Neural cell (in vitro differentiated cells): Measurements from ENCODE around the gene MRPS27. TPM values are rescaled to one million over a fixed set of nuclear protein-coding genes. Genes with fewer than 3 reads are reported as not detected.

Source experiments
- H2AFZ ChIP-seq: fragments of 200-600, 300-800 bp; sonication (generic), shearing (Covaris generic); 2 replicates; pipeline ENCODE4 v1.6.0; 2014; ENCODE audit warnings: low read depth, mild to moderate bottlenecking, antibody characterized with exemption, low read length, moderate library complexity
- H3F3A ChIP-seq: fragments of 200-600 bp; shearing (Covaris generic); 2 replicates; pipeline ENCODE4 v1.6.1; 2016; ENCODE audit warnings: mild to moderate bottlenecking, moderate library complexity, mixed read lengths, antibody characterized with exemption, low read length; ENCODE audit not compliant: insufficient read depth, poor library complexity, severe bottlenecking
- H3K27ac ChIP-seq: fragments of 200-600, 300-800 bp; sonication (generic), shearing (Covaris generic); 2 replicates; pipeline ENCODE4 v1.5.1; 2014; ENCODE audit warnings: mild to moderate bottlenecking, low read length, moderate library complexity
- H3K27me3 ChIP-seq: fragments of 300-800, 200-600 bp; sonication (generic), shearing (Covaris generic); 2 replicates; pipeline ENCODE4 v1.6.0; 2014; ENCODE audit warnings: mild to moderate bottlenecking, low read depth, low read length, moderate library complexity; ENCODE audit not compliant: insufficient read depth
- H3K36me3 ChIP-seq: fragments of 300-800, 200-600 bp; sonication (generic), shearing (Covaris generic); 2 replicates; pipeline ENCODE4 v1.5.1; 2014; ENCODE audit warnings: mild to moderate bottlenecking, antibody characterized with exemption, low read length, moderate library complexity; ENCODE audit not compliant: insufficient read depth
- H3K4me2 ChIP-seq: fragments of 300-800, 200-600 bp; sonication (generic), shearing (Covaris generic); 2 replicates; pipeline ENCODE4 v1.6.0; 2014; ENCODE audit warnings: mild to moderate bottlenecking, low read length
- H3K4me3 ChIP-seq: fragments of 300-800, 200-600 bp; sonication (generic), shearing (Covaris generic); 2 replicates; pipeline ENCODE4 v1.5.1; 2014; ENCODE audit warnings: mild to moderate bottlenecking, low read length, moderate library complexity
- H3K79me2 ChIP-seq: fragments of 200-600 bp; shearing (Covaris generic); replicated peaks from 2 replicates; pipeline ENCODE4 v1.6.0; 2014; ENCODE audit warnings: mild to moderate bottlenecking, low read length, moderate library complexity; ENCODE audit not compliant: insufficient read depth
- H3K9ac ChIP-seq: fragments of 300-800, 200-600 bp; sonication (generic), shearing (Covaris generic); 2 replicates; pipeline ENCODE4 v1.6.1; 2016; ENCODE audit warnings: mild to moderate bottlenecking, low read length, mixed read lengths
- H3K9me2 ChIP-seq: fragments of 200-600 bp; shearing (Covaris generic); 2 replicates; pipeline ENCODE4 v1.6.1; 2016; ENCODE audit warnings: mild to moderate bottlenecking, low read length, mixed read lengths; ENCODE audit not compliant: insufficient read depth
- H3K9me3 ChIP-seq: fragments of 200-600, 300-800 bp; sonication (generic), shearing (Covaris generic); 2 replicates; pipeline ENCODE4 v1.6.1; 2016; ENCODE audit warnings: mild to moderate bottlenecking, mixed run types, low read length, moderate library complexity, mixed read lengths
- H4K20me1 ChIP-seq: fragments of 200-600 bp; shearing (Covaris generic); 2 replicates; pipeline ENCODE4 v1.6.1; 2016; ENCODE audit warnings: mild to moderate bottlenecking, mixed run types; ENCODE audit not compliant: insufficient read depth
- CTCF ChIP-seq: fragments of 450-650 bp; IDR thresholded peaks from 2 replicates; pipeline ENCODE4 v1.5.1; 2014; ENCODE audit warnings: antibody characterized with exemption, mild to moderate bottlenecking, moderate library complexity; ENCODE audit not compliant: poor library complexity, severe bottlenecking
- EP300 ChIP-seq: fragments of 450-650 bp; conservative IDR thresholded peaks from 2 replicates; pipeline ENCODE4 v1.6.1; 2014; ENCODE audit warnings: antibody characterized with exemption, mild to moderate bottlenecking, moderate library complexity; ENCODE audit not compliant: poor library complexity, severe bottlenecking
- EZH2 ChIP-seq: fragments of 200-600, 300-800 bp; shearing (Covaris generic), sonication (generic); IDR thresholded peaks from 2 replicates; pipeline ENCODE4 v1.6.1; 2014; ENCODE audit warnings: antibody characterized with exemption, low read length, borderline replicate concordance, mild to moderate bottlenecking; ENCODE audit not compliant: insufficient read depth, poor library complexity, severe bottlenecking
- MXI1 ChIP-seq: fragments of 450-650 bp; conservative IDR thresholded peaks from 2 replicates; pipeline ENCODE4 v1.6.1; 2014; ENCODE audit warnings: antibody characterized with exemption, mild to moderate bottlenecking; ENCODE audit not compliant: poor library complexity, severe bottlenecking
- POLR2AphosphoS5 ChIP-seq: IDR thresholded peaks from 2 replicates; pipeline ENCODE4 v1.6.1; 2012
- RAD21 ChIP-seq: fragments of 450-650 bp; conservative IDR thresholded peaks from 2 replicates; pipeline ENCODE4 v1.6.1; 2014; ENCODE audit warnings: antibody characterized with exemption, mild to moderate bottlenecking, moderate library complexity
- SMC3 ChIP-seq: fragments of 450-650 bp; conservative IDR thresholded peaks from 2 replicates; pipeline ENCODE4 v1.6.1; 2014; ENCODE audit warnings: antibody characterized with exemption, mild to moderate bottlenecking, moderate library complexity; ENCODE audit not compliant: poor library complexity
- TAF1 ChIP-seq: IDR thresholded peaks from 2 replicates; pipeline ENCODE4 v1.6.1; 2012; ENCODE audit warnings: low read depth
- polyA plus RNA-seq: library from polyadenylated mRNA; depleted of rRNA; stranded (reverse); fragments of >200 nt; gene quantifications from 2 replicates; pipeline ENCODE4 v1.2.3, GENCODE V29; 2014
- TF ChIP-seq, protein P1 (sequence below): IDR thresholded peaks from 2 replicates; pipeline ENCODE4 v1.6.1; 2012; ENCODE audit warnings: borderline replicate concordance

MRPS27 gene
- polyA plus RNA-seq, 1 donor from 2014 or later = 36.7 TPM

- Histone ChIP-seq H3K9me2 (no peaks in the 10 kb centered on the region), H3K27me3 (no peaks in the 10 kb centered on the region), H4K20me1 (no peaks in the 10 kb centered on the region), H3K27ac (no peak overlapping the region), H2AFZ (no peak overlapping the region), H3K79me2 (no peaks in the 10 kb centered on the region), H3F3A (no peaks in the 10 kb centered on the region), H3K9me3 (no peaks in the 10 kb centered on the region), H3K9ac (no peak overlapping the region), H3K36me3 (no peaks in the 10 kb centered on the region), H3K4me2 (no peak overlapping the region), H3K4me3 (no peak overlapping the region)
- TF ChIP-seq SMC3 (no peak), CTCF (no peak)
- TF ChIP-seq, protein P1, sequence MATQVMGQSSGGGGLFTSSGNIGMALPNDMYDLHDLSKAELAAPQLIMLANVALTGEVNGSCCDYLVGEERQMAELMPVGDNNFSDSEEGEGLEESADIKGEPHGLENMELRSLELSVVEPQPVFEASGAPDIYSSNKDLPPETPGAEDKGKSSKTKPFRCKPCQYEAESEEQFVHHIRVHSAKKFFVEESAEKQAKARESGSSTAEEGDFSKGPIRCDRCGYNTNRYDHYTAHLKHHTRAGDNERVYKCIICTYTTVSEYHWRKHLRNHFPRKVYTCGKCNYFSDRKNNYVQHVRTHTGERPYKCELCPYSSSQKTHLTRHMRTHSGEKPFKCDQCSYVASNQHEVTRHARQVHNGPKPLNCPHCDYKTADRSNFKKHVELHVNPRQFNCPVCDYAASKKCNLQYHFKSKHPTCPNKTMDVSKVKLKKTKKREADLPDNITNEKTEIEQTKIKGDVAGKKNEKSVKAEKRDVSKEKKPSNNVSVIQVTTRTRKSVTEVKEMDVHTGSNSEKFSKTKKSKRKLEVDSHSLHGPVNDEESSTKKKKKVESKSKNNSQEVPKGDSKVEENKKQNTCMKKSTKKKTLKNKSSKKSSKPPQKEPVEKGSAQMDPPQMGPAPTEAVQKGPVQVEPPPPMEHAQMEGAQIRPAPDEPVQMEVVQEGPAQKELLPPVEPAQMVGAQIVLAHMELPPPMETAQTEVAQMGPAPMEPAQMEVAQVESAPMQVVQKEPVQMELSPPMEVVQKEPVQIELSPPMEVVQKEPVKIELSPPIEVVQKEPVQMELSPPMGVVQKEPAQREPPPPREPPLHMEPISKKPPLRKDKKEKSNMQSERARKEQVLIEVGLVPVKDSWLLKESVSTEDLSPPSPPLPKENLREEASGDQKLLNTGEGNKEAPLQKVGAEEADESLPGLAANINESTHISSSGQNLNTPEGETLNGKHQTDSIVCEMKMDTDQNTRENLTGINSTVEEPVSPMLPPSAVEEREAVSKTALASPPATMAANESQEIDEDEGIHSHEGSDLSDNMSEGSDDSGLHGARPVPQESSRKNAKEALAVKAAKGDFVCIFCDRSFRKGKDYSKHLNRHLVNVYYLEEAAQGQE = no peak
Observed at GRCh38 chr5:72351376-72351775, 31.3 kb upstream of the MRPS27 start.

GRCh38 chr5:72347801-72348308 is 27.8 kb upstream of the MRPS27 start:
- TF ChIP-seq MXI1 (no peak), TAF1 (no peak), EP300 (no peak), CTCF (no peak), SMC3 (no peak), EZH2 (no peak), POLR2AphosphoS5 (no peak), RAD21 (no peak)
- TF ChIP-seq, protein P1 = no peak
- H3F3A ChIP-seq = no peaks in the 10 kb centered on the region
- H2AFZ ChIP-seq = no peak overlapping the region
- H3K36me3 ChIP-seq = no peaks in the 10 kb centered on the region
- no peaks in the 10 kb centered on the region for H3K9me2 ChIP-seq
- no peaks in the 10 kb centered on the region for H4K20me1 ChIP-seq
- H3K9me3 ChIP-seq = no peaks in the 10 kb centered on the region
- H3K9ac ChIP-seq = no peak overlapping the region
- no peak overlapping the region for H3K27ac ChIP-seq
- H3K27me3 ChIP-seq = no peaks in the 10 kb centered on the region
- no peak overlapping the region for H3K4me2 ChIP-seq
- no peaks in the 10 kb centered on the region for H3K79me2 ChIP-seq
- no peak overlapping the region for H3K4me3 ChIP-seq
